DND-41 (cell line): ENCODE data around the gene ATF6.

ENCODE experiments used
- ATAC-seq: fragments of 200-7000 bp; cut with Tn5 transposase; 3 replicates; pipeline ENCODE4 v1.9.1; 2021; ENCODE audit warnings: low read depth; ENCODE audit not compliant: insufficient read depth
- DNase-seq: peaks from one replicate; pipeline ENCODE4 v3.0.0-alpha.2; 2020
- H2AFZ ChIP-seq: 2 replicates; pipeline ENCODE4 v1.6.0; 2012; ENCODE audit warnings: low read depth, low read length
- H3K27ac ChIP-seq: 2 replicates; pipeline ENCODE4 v1.5.1; 2012; ENCODE audit warnings: low read length, inconsistent platforms
- H3K27me3 ChIP-seq: fragments of 200-600 bp; sonication (generic); 2 replicates; pipeline ENCODE4 v1.6.0; 2012; ENCODE audit warnings: low read length, mild to moderate bottlenecking, inconsistent platforms; ENCODE audit not compliant: insufficient read depth, poor library complexity
- H3K36me3 ChIP-seq: 2 replicates; pipeline ENCODE4 v1.5.1; 2012; ENCODE audit warnings: low read length, inconsistent platforms; ENCODE audit not compliant: insufficient read depth
- H3K4me1 ChIP-seq: 2 replicates; pipeline ENCODE4 v1.5.1; 2012; ENCODE audit warnings: mild to moderate bottlenecking, low read length; ENCODE audit not compliant: insufficient read depth
- H3K4me2 ChIP-seq: 2 replicates; pipeline ENCODE4 v1.6.0; 2012; ENCODE audit warnings: mild to moderate bottlenecking, moderate library complexity, low read length, inconsistent platforms; ENCODE audit not compliant: insufficient read depth
- H3K4me3 ChIP-seq, 2 experiments: fragments of 200-600 bp in 1 of 2; shearing (Covaris generic) in 1 of 2; 2 replicates each; pipeline ENCODE4 v1.5.1; 2012 to 2016; ENCODE audit warnings: inconsistent platforms in 2 of 2, low read length in 2 of 2, mild to moderate bottlenecking in 2 of 2, low read depth in 1 of 2, moderate library complexity in 1 of 2
- H3K79me2 ChIP-seq: 2 replicates; pipeline ENCODE4 v1.6.0; 2012; ENCODE audit warnings: low read length, inconsistent platforms; ENCODE audit not compliant: insufficient read depth
- H3K9ac ChIP-seq: 2 replicates; pipeline ENCODE4 v1.6.0; 2012; ENCODE audit warnings: low read depth, mild to moderate bottlenecking, inconsistent platforms, low read length, moderate library complexity
- H3K9me3 ChIP-seq: 2 replicates; pipeline ENCODE4 v1.5.1; 2012; ENCODE audit warnings: low read length, moderate library complexity, mild to moderate bottlenecking, inconsistent platforms; ENCODE audit not compliant: insufficient read depth, severe bottlenecking
- H4K20me1 ChIP-seq: 2 replicates; pipeline ENCODE4 v1.6.0; 2012; ENCODE audit warnings: low read length; ENCODE audit not compliant: insufficient read depth
- EZH2 ChIP-seq: IDR thresholded peaks from 3 replicates; pipeline ENCODE4 v1.6.1; 2012; ENCODE audit warnings: borderline replicate concordance, low read depth, mild to moderate bottlenecking, moderate library complexity, low read length, inconsistent platforms; ENCODE audit not compliant: severe bottlenecking
- TF ChIP-seq, protein P1 (sequence below): IDR thresholded peaks from 2 replicates; pipeline ENCODE4 v1.5.1; 2012; ENCODE audit warnings: borderline replicate concordance, low read length, moderate library complexity, mild to moderate bottlenecking; ENCODE audit not compliant: poor library complexity, severe bottlenecking; ENCODE audit errors: extremely low read depth

ATF6 gene

GRCh38 chr1:161962091-161962887 is 196.2 kb downstream of the ATF6 start:
- Histone ChIP-seq H3K79me2 (no peaks in the 10 kb centered on the region), H4K20me1 (no peaks in the 10 kb centered on the region), H2AFZ (no peak overlapping the region), H3K9ac (no peak overlapping the region), H3K36me3 (peaks cover 40% of the 10 kb centered on the region; the same call in 1 of the 2 replicates), H3K4me1 (no peaks in the 10 kb centered on the region), H3K27me3 (no peaks in the 10 kb centered on the region), H3K4me2 (no peak overlapping the region), H3K27ac (no peak overlapping the region), H3K9me3 (no peaks in the 10 kb centered on the region), H3K4me3 (no peak overlapping the region)
- TF ChIP-seq, protein P1, sequence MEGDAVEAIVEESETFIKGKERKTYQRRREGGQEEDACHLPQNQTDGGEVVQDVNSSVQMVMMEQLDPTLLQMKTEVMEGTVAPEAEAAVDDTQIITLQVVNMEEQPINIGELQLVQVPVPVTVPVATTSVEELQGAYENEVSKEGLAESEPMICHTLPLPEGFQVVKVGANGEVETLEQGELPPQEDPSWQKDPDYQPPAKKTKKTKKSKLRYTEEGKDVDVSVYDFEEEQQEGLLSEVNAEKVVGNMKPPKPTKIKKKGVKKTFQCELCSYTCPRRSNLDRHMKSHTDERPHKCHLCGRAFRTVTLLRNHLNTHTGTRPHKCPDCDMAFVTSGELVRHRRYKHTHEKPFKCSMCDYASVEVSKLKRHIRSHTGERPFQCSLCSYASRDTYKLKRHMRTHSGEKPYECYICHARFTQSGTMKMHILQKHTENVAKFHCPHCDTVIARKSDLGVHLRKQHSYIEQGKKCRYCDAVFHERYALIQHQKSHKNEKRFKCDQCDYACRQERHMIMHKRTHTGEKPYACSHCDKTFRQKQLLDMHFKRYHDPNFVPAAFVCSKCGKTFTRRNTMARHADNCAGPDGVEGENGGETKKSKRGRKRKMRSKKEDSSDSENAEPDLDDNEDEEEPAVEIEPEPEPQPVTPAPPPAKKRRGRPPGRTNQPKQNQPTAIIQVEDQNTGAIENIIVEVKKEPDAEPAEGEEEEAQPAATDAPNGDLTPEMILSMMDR, result no peak
- DNase-seq (no peak), ATAC-seq (peak; percentile 39; the same call in 1 of the 3 replicates)

DNA sequence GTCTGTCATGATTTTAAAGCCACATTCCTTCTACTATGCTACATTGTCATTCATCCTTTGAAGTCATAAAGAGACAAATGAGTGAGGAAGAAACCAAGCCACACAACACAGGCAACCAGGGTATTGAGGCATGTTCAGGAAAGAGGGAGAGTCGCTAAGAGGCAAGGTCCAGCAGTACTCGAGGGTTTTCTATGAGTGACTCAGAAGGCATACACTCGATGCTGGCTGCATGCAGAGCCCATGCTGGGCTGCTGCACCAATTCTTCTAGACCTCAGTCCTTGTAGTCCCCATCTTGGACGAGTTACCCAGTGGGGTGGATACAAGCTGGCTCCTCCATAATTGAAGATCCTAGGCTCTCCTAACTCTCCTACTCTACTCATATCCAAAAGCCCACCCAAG is 199.9 kb downstream of the ATF6 start:
- Histone ChIP-seq H3K9ac (no peak overlapping the region), H2AFZ (no peak overlapping the region), H3K4me3 (no peak overlapping the region), H3K27me3 (no peaks in the 10 kb centered on the region), H3K4me1 (no peaks in the 10 kb centered on the region), H3K9me3 (no peaks in the 10 kb centered on the region), H3K36me3 (peaks cover 15% of the 10 kb centered on the region; the same call in 1 of the 2 replicates), H4K20me1 (no peaks in the 10 kb centered on the region), H3K4me2 (no peak overlapping the region), H3K27ac (no peak overlapping the region), H3K79me2 (no peaks in the 10 kb centered on the region)
- TF ChIP-seq, protein P1, result no peak
- no peak for TF ChIP-seq EZH2
- ATAC-seq, result no peak
- DNase-seq, result no peak

DNA sequence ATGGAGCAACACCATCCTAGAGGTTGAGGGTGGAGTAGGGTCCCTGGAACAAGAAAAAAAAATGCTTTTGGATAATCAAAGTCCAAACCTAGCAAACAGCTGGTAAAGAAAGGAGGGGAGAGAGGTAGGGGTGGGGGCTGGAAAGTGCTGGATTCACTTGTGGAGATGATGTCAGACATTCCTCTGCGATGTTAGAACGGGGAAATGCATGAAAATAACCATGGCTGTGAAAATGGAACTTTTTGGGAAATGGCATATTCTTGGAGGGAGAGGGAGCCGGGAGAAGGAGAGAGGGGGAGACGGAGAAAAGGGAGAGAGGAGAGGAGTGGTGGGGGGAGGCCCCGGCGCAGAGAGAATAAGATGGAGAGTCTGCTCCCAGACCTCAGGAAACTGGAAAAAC is 203.9 kb downstream of the ATF6 start:
- no peak overlapping the region for H2AFZ ChIP-seq
- H3K4me2 ChIP-seq, result no peak overlapping the region
- H3K27me3 ChIP-seq, result no peaks in the 10 kb centered on the region
- no peak overlapping the region for H3K4me3 ChIP-seq
- no peaks in the 10 kb centered on the region for H4K20me1 ChIP-seq
- no peak for ATAC-seq
- no peak for DNase-seq
- H3K4me1 ChIP-seq, result no peaks in the 10 kb centered on the region
- no peaks in the 10 kb centered on the region for H3K79me2 ChIP-seq
- peaks cover 4% of the 10 kb centered on the region; the same call in 1 of the 2 replicates for H3K36me3 ChIP-seq
- no peak overlapping the region for H3K27ac ChIP-seq
- no peaks in the 10 kb centered on the region for H3K9me3 ChIP-seq
- H3K9ac ChIP-seq, result no peak overlapping the region
- TF ChIP-seq, protein P1, result no peak
- no peak for TF ChIP-seq EZH2
